Muscle layer of duodenum (tissue), 2 donors: ENCODE results near the gene SLC25A12.
"Not testable (repeated sequence)": the region's sequence is repeated elsewhere in the genome, so short reads cannot be mapped to it uniquely, and the experiment has no call there.

Source experiments
- H3K27ac ChIP-seq: one replicate; pipeline ENCODE4 v1.7.0; 2013; ENCODE audit warnings: mild to moderate bottlenecking, low read length
- H3K27me3 ChIP-seq: one replicate; pipeline ENCODE4 v1.7.0; 2013; ENCODE audit warnings: low read depth, mild to moderate bottlenecking, control low read depth, low read length
- H3K36me3 ChIP-seq, 2 donors: one replicate each; pipeline ENCODE4 v1.7.0; 2013; ENCODE audit warnings: low read length in 2 of 2, control low read depth in 1 of 2, mild to moderate bottlenecking in 1 of 2; ENCODE audit not compliant: insufficient read depth in 2 of 2, control insufficient read depth in 1 of 2
- H3K4me1 ChIP-seq, 2 donors: one replicate each; pipeline ENCODE4 v1.7.0; 2013; ENCODE audit warnings: low read length in 2 of 2, mild to moderate bottlenecking in 2 of 2, control low read depth in 1 of 2, moderate library complexity in 1 of 2; ENCODE audit not compliant: insufficient read depth in 2 of 2, control insufficient read depth in 1 of 2
- H3K4me3 ChIP-seq, 2 donors: one replicate each; pipeline ENCODE4 v1.7.0; 2013; ENCODE audit warnings: low read length in 2 of 2, low read depth in 1 of 2, mild to moderate bottlenecking in 1 of 2
- H3K9me3 ChIP-seq, 2 donors: one replicate each; pipeline ENCODE4 v1.7.0; 2013; ENCODE audit warnings: low read length in 2 of 2, control low read depth in 1 of 2, mild to moderate bottlenecking in 1 of 2; ENCODE audit not compliant: control insufficient read depth in 1 of 2
- donor health status: healthy.

The SLC25A12 gene

GRCh38 chr2:171788316-171788993, 105.6 kb downstream of the SLC25A12 start:
- Histone ChIP-seq H3K9me3 (no peaks in the 10 kb centered on the region), H3K4me1 (no peaks in the 10 kb centered on the region), H3K27ac (no peak overlapping the region), H3K27me3 (no peaks in the 10 kb centered on the region), H3K4me3 (no peak overlapping the region), H3K36me3 (peaks cover 47 to 74% of the 10 kb centered on the region in 2 donors)

- Histone ChIP-seq H3K4me3 (no peak overlapping the region), H3K4me1 (no peaks in the 10 kb centered on the region), H3K27me3 (no peaks in the 10 kb centered on the region), H3K36me3 (peaks cover 45 to 80% of the 10 kb centered on the region in 2 donors), H3K27ac (no peak overlapping the region), H3K9me3 (no peaks in the 10 kb centered on the region)
Measured at GRCh38 chr2:171787333-171788072, 106.5 kb downstream of the SLC25A12 start.

DNA sequence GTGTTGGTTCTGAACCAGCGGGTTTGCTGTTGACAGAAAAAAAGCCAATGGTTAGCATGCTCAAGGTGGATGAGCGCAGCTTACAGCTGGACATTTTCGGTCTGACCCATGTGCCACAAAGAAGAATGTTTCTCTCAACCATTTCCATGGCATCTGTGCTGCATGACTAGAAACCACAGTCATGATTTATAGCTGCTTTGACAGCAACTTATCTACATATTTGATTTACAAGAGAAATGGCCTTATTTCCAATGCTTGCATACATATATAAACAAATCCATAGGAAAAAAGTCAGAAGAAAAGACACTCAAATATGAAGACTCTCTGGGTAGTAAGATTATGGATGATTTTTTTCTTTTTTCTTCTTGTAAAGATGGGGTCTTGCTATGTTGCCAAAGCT, 108.6 kb downstream of the SLC25A12 start:
- H3K36me3 ChIP-seq: peaks cover 38 to 68% of the 10 kb centered on the region in 2 donors
- no peaks in the 10 kb centered on the region for H3K27me3 ChIP-seq
- no peaks in the 10 kb centered on the region for H3K9me3 ChIP-seq
- no peak overlapping the region for H3K4me3 ChIP-seq
- H3K27ac ChIP-seq: no peak overlapping the region
- H3K4me1 ChIP-seq: no peaks in the 10 kb centered on the region

DNA sequence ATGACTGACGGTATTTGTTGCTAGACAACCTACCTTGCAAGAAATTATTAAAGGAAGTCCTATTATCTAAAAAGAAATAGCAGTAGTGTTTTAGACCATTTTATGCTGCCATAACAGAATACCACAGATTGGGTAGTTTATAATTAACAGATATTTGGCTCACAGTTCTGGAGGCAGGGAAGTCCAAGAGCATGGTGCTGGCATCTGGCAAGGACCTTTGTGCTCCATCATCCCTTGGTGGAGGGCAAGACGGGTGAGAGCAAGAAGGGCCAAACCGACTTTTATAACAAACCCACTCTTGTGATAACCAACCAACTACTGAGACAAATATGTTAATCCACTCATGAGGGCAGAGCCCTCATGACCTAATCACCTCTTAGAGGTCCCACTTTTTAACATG, 115.5 kb downstream of the SLC25A12 start:
- H3K27me3 ChIP-seq: no peaks in the 10 kb centered on the region
- no peak overlapping the region for H3K27ac ChIP-seq
- H3K4me1 ChIP-seq: no peaks in the 10 kb centered on the region
- H3K4me3 ChIP-seq: no peak overlapping the region
- peaks cover 3 to 26% of the 10 kb centered on the region in 2 donors for H3K36me3 ChIP-seq
- peaks cover 5 to 8% of the 10 kb centered on the region in 2 donors for H3K9me3 ChIP-seq

DNA sequence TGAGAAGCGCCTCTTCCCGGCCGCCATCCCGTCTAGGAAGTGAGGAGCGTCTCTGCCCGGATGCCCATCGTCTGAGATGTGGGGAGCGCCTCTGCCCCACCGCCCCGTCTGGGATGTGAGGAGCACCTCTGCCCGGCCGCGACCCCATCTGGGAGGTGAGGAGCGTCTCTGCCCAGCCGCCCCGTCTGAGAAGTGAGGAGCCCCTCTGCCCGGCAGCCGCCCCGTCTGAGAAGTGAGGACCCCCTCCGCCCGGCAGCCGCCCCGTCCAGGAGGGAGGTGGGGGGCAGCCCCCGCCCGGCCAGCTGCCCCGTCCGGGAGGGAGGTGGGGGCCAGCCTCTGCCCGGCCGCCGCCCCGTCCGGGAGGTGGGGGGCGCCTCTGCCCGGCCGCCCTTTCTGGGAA, 119.5 kb downstream of the SLC25A12 start:
- H3K27me3 ChIP-seq, H3K9me3 ChIP-seq, H3K4me1 ChIP-seq, H3K27ac ChIP-seq, H3K4me3 ChIP-seq: not testable (repeated sequence)
- H3K36me3 ChIP-seq: peaks cover 0 to 17% of the 10 kb centered on the region in 2 donors

DNA sequence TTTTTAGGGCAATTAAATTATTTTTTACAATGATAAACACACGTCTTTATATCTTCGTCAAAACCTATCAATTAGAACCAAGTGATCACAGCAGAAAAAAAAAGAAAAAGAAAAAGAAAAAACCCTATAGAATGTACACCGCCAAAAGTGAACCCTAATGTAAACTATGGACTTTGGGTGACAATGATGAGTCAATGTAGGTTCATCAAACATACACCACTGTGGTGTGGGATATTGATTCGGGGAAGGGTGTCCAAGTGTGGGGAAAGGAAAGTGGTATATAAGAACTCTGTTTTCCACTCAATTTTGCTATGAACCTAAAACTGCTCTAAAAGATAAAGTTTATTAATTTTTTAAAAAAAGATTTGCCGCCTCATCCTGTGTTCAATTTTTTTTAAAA, 121.7 kb downstream of the SLC25A12 start:
- Histone ChIP-seq H3K9me3 (no peaks in the 10 kb centered on the region), H3K27me3 (no peaks in the 10 kb centered on the region), H3K36me3 (peaks cover 0 to 6% of the 10 kb centered on the region in 2 donors), H3K4me1 (no peaks in the 10 kb centered on the region), H3K27ac (no peak overlapping the region), H3K4me3 (no peak overlapping the region)

DNA sequence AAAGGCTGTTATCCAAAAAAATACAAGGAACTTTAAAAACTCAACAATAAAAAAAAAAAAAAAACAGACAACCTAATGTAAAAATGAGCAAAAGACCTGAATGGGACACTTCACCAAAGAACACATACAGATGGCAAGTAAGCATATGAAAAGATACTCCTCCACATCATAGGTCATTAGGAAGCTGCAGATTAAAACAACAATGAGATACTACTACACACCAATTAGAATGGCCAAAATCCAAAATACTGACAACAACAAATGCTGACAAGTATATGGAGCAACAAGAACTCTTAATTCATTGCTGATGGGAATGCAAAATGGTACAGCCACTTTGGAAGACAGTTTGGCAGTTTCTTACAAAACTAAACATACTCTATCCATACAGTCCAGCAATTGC, 122.6 kb downstream of the SLC25A12 start:
- Histone ChIP-seq H3K4me1 (no peaks in the 10 kb centered on the region), H3K9me3 (no peaks in the 10 kb centered on the region), H3K27ac (no peak overlapping the region), H3K4me3 (no peak overlapping the region), H3K36me3 (peaks cover 0 to 6% of the 10 kb centered on the region in 2 donors), H3K27me3 (no peaks in the 10 kb centered on the region)

DNA sequence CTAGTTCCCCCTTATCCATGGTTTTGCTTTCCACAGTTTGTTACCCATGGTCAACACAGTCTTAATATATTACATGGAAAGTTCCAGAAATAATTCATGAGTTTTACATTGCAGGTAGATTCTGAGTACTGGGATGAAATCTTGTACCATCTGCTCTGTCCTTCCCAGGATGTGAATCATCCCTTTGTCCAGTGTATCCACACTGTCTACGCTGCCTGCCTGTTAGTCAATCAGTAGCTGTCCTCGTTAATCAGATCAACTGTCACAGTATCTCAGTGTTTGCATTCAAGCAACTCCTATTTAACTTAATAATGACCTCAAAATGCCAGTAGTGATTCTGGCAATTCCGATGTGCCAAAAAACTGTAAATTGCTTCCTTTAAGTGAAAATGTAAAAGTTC, 130.4 kb downstream of the SLC25A12 start:
- no peaks in the 10 kb centered on the region for H3K9me3 ChIP-seq
- H3K36me3 ChIP-seq: peaks cover 0 to 25% of the 10 kb centered on the region in 2 donors
- H3K27ac ChIP-seq: no peak overlapping the region

DNA sequence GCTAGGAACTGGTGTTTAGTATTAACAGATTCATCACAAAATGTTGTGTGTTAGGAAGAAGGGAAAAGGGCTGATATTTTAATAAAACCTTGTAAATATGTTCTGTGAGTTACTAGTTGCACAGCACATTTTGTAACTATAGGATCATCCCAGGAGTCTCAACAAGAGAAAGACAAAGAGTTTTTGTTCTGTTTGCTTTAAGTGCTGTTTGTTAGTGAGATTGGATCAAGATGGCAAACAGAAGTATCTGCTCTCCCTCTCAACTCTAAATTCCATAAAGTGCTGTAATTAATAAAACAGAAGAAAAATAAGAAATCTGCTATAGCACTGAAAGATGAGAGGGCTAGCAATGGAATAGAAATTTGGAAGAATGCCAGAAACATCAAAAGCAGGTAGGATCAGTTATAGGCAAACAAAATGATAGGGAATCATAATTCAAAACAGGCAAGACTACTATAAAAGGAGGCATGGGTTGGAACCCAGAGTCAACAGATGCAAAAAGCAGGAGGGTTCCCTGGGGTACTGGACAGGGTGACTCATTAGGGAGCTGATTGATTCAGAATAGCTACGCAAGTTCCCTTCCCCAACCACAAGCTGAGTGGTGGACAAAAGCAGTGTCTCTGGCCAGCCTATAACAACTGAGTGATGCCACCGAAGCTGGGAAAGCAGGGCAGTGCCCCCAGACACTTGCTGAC, 131.0 kb downstream of the SLC25A12 start:
- H3K27me3 ChIP-seq: no peaks in the 10 kb centered on the region
- no peak overlapping the region for H3K27ac ChIP-seq
- H3K36me3 ChIP-seq: peaks cover 0 to 25% of the 10 kb centered on the region in 2 donors
- H3K4me1 ChIP-seq: no peaks in the 10 kb centered on the region
- H3K9me3 ChIP-seq: no peaks in the 10 kb centered on the region
- H3K4me3 ChIP-seq: no peak overlapping the region

More for the DNA sequence above, 130.4 kb downstream of the SLC25A12 start:
- Histone ChIP-seq H3K27me3 (no peaks in the 10 kb centered on the region), H3K4me3 (no peak overlapping the region), H3K4me1 (no peaks in the 10 kb centered on the region)

- H3K4me1 ChIP-seq, H3K4me3 ChIP-seq, H3K27me3 ChIP-seq, H3K9me3 ChIP-seq, H3K27ac ChIP-seq: not testable (repeated sequence)
- H3K36me3 ChIP-seq: peaks cover 0 to 25% of the 10 kb centered on the region in 2 donors
Measured at GRCh38 chr2:171761176-171761575, 132.9 kb downstream of the SLC25A12 start.

- peaks cover 6 to 25% of the 10 kb centered on the region in 2 donors for H3K36me3 ChIP-seq
- not testable (repeated sequence) for H3K27me3 ChIP-seq, H3K4me1 ChIP-seq, H3K9me3 ChIP-seq, H3K4me3 ChIP-seq, H3K27ac ChIP-seq
Measured at GRCh38 chr2:171758762-171759161, 135.3 kb downstream of the SLC25A12 start.
